Globus pallidus (tissue), 1 donor: Measurements from ENCODE around the gene NFIA.

Source experiments
- DNase-seq: peaks from one replicate; pipeline ENCODE4 v3.0.0-alpha.2; 2015; ENCODE audit warnings: low spot score

Gene NFIA

DNA sequence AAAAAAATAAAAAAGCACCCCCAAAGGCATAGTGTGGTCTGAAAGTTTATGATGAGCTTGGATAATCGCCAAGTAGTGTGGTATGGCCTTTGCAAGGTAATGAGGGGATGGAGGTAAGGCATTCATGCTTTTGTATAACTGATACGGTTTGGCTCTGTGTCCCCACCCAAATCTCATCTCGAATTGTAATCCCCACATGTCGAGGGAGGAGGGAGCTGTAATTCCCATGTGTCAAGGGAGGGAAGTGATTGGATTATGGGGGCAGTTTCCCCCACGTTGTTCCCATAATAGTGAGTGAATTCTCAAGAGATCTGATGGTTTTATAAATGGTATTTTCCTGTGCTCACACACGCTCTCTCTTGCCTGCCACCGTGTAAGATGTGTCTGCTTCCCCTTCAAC is 215.5 kb downstream of the NFIA start:
- no peak for DNase-seq

DNA sequence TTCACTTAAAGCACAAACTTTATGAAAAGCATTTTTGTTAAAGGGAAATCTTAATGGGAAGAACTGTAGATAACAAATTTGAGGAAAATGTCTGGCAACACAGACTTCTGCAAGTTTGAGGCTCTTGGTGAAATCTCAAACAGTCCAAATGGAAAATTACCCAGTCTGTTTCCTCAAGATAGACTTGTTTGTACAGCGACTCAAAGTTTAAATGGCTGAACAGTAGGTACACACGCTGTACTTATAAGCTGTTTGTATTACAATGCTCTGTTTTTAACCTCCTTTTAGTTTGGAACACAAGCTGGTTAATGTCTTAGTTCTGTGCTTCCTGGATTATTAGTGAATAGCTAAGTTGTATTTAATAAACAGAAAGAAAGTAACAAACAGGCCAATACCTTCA is 217.1 kb downstream of the NFIA start:
- no peak for DNase-seq

DNA sequence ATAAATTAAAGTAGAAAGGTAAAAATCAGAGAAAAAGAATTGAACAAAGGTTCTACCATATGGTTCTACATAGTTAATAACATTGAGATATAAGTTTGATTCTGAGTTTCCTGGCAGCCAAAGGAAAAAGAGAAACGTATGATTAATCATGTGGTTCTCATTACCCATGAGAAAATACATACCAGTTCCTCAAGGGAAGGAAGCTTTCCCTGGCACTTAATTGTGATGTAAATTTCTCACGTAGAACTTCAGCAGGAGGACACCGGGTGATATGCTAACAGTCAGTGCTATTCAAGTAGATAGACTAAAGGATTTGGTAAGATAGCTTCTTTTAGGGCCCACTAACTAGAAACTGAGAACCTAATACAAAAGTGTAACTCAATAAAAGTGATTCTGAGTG is 218.5 kb downstream of the NFIA start:
- DNase-seq, result no peak

DNA sequence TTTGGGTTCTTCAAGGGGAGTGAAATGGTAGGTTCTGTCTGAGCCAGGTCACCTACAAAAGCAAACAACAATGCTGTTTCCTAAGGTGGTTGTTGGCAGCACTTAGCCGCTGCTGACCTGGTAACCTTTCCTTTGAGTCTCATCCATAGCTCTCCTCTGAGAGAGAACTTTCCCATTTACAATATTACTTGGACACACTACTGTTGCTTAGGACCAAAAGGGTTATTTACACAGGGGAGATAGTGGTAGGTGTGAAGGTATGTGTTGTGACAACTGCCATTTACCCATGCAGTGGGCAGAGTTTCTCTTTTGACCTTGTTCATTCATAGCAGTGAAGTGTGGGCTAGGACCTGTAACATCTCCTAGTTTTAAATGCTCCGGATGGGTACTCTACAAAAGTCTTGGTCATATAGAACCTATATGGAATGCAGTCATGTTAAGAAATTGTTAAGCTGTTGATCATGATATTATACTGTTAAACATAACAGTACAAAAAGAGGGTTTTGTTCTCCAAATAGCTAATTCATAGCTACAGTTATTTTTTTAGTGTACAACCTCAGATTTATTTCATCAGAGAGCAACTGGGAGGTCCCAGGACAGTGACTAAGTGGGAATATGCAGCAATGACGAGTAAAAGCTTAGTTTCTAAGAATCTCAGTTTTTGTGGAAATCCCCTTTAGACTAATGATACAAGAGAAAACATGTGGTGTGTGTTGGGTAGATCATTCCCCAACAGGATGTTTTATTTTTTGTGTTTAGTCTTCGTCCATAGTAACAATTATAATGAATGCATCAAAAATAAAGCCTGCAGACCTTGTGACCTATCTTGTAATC is 219.7 kb downstream of the NFIA start:
- no peak for DNase-seq

DNA sequence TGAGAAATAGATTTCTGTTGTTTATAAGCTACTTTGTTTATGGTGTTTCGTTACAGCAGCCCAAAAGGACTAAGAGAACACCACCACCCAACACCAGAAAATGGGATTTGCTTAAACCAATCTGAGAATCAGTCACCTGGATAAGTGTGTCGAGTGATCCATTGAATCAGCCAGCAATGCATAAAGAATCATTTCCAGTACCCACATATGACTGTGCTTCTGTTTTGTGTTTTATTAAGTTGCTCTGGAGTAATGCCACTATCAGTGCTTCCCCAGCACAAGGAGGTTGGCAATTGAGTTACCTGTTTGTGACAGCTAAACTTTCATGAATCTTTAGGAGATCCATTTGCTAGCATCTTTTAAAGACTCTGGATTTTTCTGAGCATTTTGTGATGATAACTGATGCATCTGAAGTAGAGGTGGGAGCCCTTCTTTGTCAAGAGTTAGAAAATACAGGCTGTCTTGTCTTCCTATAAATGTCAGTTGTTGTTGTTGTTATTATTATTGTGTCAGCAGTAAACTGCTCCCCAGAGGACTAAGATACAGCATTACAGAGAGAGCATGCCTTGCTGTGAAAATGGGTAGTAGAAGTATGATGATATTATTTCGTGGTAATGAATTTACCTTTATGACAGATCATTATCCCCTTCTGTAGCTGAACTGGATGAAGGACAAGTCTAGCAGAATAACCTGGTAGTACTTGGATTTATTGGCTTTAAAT is 225.2 kb downstream of the NFIA start:
- DNase-seq, result no peak

DNA sequence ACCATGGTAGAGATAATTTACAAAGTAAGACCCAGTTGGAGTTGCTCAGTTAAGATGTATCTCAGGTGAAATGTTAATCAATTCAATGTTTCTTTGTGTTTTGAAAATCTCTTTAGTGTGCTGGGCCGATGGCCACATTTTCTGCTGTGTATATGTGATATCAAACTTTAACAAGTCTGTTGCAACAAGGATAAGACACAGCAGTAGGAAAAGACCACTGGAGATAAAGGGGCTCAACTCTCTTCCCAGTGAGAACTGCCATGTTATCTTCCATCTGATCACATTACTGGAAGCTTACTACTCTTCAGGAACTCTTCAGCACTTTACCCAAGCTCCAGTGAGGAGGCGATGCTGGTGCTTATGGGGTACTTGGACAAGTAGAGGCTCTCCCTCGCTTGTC is 227.7 kb downstream of the NFIA start:
- no peak for DNase-seq

DNA sequence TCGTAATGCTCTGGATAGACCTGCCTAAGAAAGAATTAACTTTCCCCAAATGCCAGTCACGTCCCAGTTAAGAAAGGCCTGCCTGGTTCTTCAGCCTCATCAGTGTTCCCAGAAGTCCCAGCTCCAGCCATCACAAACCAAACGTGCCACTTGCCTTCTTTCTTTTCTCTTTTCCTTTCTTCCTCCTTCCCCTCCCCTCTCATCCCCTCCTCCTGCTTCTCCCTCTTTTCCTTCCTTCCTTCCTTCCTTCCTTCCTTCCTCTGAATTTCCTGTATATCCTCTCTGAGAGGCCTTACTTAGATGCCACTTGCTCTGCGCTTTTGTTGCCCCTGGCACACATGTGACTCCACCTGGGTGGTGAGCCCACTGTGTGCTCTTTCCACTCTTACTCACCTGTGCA is 228.2 kb downstream of the NFIA start:
- DNase-seq, result no peak

DNA sequence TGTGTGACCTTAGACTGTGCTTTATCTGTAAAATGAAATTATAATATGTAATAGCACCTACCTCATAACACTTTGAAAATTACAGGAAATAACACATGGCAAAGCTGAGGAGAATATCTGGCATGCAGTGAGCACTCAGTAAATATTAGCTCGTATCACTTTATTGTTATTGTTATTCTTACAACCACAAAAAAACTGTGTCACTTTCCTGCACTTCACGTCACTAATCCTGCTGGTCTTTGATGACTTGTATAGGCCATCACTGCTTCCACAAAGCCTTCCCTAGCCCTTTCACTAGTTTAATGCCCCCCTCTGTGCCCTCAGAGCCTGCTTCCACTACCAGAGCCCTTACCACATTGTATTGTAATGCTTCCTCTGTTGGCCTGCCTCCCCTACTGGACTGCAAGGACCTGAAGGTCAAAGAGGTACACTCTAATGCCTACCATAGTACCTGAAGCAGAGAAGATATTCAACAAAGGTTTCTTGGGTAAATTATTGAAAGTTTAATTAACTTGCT is 231.6 kb downstream of the NFIA start:
- no peak for DNase-seq

DNA sequence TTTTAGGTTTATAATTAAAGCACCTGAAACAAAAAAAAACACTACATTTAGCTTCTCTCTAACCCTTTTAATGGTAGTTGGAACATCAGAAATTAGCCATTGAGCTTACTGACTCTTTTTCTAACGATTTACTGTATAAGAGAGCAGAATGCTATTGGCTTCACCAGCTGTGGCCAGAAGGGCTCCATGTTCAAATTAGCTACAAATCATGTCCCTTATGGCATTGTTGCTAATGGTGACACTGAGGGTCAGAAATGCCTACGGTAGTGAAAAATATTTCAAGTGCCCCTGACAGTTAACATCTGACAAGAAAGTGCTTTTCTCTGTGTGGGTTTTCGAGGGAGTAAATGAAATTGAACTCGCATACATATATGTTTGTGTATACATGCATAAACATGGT is 232.7 kb downstream of the NFIA start:
- no peak for DNase-seq

DNA sequence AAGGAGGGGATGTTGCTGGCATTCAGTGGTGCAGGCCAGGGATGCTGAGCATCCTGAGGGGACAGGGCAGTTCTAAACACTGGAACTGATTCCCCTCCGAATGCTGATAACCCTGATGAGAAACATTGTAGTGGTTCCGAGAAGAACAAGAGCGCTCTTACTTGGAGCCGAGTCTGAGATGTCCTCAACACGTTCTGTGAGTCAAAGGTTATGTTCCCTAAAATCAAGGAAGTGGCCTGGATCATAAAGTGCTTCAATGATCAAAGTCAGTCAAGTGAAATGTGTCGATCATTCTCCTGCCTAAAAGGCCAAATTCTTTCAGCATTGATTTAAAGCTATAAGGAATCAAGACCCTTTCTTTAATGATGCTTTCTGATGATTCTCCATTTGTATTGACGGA is 234.1 kb downstream of the NFIA start:
- no peak for DNase-seq

DNA sequence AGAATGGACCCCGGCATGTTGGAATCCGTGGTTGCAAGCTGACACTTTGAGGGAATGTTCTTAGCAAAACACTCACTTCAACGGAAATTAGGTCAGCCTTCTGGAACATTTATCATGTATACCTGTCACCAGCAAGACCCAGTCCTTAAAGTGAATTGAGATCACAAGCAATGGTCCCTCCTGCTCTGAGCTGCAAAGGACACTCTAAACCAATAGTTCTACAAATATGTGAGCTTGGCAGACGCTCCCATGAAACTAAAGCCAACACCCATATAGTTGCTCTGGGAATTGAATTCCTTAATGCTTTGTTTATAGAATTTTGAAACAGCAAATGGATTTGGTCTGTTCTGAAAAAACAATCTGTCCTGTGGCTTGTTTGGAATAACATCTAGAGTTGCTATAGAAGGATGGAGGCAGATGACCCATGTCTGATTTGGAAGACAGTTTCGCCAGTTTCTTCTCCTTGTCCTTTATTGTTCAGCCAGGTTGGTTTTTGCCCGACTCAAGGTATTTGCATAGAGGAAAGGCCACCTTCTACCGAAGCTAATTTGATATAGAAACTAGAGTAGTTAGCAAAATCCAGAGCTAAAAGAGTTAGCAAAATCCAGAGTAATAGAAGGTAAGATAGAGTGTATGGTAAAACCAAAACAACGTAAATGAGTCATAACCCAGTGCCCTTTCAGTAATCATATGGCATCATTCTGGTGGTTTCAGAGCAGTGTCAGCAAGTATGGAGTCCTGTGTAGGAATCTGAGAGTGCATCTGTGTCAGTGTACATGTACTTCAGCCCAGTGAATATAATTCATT is 236.2 kb downstream of the NFIA start:
- no peak for DNase-seq

DNA sequence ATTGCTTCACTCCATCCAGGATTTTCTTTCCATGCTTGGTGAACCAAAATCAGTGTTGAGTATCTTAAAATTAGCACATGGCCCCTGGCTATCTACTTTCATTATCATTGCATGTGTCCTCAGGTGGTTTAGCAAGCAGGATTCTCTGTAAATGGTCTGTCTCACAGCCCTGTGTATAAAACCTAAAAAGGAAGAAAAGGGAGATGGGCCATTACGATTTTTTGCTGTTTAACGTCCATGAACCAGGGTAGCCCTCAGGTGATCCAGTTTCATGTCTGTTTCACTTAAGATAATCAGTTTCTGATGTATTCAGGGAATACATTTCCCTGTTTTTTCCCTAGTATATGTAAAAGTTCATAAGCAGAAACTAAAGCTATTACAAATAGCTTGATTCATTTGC is 238.2 kb downstream of the NFIA start:
- no peak for DNase-seq

DNA sequence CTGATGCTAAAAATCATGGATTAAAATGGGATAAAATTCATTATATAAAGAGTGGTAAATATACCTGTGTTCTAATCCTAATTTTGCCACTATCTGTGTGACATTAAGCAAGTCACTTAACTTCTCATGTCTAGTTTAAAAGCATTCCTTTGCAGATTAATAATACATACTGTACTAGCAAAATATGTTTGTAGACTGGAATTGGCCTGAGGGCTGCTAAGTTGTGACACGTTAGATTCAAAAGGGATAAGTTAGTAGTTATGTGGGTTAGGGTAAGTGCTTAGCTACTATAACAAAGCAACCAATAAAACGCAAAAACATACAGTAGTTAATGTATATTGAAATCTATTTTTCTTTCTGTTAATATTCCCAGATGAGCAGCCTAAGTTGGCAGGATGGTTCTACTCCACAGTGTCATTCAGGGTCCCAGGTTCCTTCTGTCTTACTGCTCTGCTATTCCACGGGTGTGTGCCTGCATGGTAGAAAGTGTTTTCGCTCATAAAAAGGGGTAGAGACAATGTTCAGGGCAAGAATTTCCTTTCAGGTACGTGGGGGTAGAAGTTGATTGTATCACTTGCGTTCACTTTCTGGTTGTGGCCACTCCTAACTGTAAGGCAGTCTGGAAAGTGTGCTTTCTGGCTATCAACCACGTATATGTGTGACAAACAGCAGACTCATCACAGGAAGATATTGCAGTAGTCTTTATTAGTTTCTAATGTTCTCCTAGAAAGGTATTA is 239.8 kb downstream of the NFIA start:
- no peak for DNase-seq

DNA sequence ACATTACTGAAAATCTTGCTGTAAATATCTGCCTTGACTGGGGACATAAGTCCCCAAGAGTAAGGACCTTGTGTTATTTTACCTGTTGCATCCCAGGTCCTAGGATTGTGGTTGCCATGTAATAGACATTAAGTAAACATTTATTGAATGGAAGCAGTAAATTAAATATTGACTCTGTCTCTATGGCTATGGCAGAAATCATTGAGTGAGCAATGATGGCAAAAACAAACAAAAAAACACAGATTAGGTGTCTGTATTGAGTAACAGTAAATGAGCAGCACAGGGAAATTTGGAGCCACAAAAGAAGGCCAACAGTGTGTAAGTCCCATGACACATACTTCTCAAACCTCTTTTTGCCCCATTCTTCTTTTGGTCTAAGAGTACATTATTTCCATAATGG is 240.4 kb downstream of the NFIA start:
- no peak for DNase-seq

DNA sequence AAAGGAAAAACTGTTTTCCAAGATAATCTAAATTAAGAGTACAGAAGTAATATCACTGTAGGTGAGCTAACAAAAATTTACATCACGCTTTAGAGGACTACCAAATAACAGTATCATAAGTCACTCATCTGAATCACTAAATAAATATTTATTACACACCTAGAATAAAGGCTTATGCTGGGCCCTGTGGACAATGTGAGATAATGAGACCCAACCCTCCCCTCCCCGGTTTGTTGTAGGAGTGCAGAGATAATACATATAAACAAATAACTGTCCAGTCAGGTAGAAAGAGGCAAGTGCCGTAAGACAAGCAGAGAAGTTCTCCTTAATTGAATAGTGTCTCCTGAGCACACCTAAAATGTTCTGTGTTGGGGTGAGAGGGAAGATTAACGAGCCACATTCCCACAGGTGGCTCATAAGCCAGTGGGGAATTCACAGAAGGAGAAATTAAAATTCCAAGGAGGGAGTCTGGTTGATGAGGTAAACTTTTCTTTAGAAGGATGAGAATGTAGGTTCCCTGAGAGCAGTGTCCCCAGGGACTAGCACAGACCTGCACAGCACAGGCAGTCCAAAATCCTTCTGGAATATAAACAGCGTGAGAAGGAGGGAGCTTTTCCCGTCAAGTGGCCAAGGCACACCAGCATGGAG is 241.4 kb downstream of the NFIA start:
- DNase-seq, result no peak

DNA sequence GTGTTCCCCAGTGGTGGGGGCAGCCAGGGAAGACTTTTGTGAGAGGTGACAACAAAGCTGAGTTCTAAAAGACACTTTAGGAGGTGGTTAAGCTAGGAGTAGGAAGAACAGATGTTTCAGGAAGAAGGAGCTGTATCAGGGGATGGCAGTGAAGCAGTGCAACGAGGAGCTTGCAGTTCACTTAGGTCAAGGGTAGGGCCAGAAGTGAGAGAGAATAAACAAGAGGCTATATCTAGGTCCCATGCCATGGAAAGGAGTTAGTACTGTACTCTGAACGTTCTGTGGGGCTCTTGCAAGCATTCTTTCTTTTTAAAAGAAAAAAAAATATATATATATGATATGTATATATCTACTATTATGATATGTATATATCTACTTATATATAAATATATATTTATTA is 244.4 kb downstream of the NFIA start:
- no peak for DNase-seq

DNA sequence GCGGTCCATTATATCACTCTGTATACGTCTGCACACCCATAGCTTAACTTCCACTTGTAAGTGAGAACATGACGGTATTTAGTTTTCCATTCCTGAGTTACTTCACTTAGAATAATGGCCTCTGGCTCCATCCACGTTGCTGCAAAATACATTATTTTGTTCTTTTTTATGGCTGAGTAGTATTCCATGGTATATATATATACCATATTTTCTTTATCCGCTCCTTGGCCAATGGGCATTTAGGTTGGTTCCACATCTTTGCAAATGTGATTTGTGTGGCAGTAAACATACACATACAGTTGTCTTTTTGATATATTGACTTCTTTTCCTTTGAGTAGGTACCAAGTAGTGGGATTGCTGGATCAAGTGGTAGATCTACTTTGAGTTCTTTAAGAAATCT is 245.1 kb downstream of the NFIA start:
- no peak for DNase-seq

DNA sequence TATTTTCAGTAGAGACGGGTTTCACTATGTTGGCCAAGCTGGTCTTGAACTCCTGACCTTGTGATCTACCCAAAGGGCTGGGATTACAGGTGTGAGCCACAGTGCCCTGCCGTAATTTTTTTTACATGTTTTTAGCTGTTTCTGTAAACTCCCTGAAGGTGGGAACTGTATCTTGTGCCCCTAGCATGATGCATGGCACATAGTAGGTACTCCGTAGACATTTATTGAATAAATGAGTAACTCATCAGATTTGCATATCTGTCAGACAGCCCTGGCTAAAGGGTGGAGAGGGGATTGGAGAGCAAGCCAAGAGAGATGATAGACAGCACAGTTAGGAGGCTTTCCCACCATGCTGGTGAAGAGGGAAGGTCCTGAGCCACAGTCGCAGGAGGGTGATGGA is 247.2 kb downstream of the NFIA start:
- no peak for DNase-seq

DNA sequence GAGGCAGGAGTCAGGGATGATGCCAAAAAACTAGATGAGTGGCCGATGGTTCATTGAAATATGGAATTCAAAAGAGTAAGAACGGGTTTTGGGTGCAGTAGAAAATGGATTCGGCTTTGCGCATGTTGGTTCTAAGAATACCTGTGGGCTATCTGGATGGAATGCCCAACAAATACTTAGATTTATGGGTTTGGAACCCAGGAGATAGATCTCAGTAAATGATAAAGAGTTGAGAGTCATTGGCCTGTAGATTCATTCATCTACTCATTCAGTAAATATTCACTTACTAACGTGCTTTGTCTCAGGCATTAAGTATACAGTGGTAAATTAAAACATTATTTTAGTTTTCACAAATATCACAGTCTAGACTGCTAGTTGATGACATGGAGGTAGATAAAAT is 247.7 kb downstream of the NFIA start:
- DNase-seq, result no peak

DNA sequence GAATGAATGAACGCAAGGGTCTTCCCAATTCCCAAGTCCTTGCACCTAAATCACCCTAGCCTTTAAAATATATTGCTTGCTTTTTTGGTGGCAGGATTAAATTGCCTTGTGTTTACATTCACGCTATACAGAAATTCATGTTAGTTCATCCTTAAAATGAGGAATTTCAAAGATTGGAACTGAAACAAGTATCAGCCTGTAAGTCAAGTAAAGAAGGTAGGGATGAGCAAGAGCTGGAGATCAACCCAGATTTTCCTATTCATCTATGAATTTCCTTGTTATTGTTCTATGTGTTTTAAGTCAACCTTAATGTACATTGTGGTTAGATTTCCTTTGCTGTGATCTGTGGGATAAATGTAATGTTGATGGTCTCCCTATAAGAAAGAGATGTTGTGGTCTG is 248.2 kb downstream of the NFIA start:
- DNase-seq, result no peak

DNA sequence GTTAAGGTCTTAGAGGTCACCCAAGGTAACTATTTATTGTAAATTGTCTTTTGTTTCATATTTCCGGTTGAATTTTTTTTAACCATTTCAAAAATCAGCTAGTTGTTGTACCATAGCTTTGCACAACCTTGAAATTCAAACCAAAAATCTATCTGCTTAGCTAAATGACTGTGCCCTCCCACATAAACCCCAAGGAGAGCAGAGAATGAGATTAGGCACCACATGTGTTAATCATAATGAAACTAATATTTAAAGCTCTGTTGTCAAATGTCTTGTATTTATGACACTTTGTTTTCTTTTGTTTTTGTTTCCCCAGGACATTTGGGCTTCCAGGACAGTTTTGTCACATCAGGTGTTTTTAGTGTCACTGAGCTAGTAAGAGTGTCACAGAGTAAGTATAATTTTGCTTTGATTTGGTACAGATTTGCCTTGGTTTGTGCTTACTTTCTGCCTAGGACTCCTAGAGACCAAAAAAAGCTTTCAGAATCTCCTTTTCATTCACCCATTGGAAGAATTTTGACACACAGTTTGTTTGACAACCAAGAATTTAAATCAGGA is 249.9 kb downstream of the NFIA start:
- DNase-seq, result no peak
